DMS 273 (cell line): ENCODE data around the gene GPRASP3.
A peak's percentile ranks its signal among the peaks of the same experiment; 100 is the strongest.

Experiments
- DNase-seq: peaks from one replicate; lab custom pipeline; 2025; ENCODE audit not compliant: unreplicated experiment; lab: John Stamatoyannopoulos, UW

GPRASP3 gene

DNA sequence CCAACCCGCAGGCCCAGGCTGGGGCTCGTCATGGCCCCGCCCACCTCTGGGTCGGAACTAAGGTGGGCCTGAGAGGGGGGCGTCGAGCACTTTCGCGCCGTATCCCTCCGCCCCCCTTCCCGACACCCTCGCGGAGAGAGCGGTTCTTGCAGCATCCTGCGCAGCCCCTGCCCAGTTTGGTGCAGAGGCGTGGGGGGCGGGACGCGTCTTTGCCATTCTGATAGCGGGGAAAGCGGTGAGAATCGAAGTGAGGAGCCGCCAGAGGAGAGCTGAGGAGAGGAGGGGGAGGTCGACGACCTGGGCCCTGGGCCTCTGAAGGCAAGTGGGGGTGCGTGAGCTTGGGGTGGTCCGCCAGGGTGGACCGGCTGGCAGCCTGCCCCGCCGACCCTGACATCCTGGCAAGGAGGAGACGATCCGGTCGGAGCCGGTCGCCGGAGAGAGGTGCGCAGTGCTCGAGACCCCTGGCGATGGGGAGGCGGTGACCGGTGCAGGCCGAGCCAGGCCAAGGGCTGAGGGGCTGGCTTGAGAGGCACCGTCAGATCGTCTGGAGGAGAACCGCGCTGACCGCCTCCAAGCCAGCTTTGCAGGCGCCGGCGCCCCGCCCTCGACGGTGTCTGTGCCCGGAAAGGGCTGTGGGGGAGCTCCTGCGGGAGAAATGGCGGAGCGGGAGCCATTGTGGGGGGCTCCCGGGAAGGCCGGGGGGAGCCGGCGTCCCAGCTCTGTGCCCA lies 25.5 kb downstream of the GPRASP3 start:
- DNase-seq = no peak

DNA sequence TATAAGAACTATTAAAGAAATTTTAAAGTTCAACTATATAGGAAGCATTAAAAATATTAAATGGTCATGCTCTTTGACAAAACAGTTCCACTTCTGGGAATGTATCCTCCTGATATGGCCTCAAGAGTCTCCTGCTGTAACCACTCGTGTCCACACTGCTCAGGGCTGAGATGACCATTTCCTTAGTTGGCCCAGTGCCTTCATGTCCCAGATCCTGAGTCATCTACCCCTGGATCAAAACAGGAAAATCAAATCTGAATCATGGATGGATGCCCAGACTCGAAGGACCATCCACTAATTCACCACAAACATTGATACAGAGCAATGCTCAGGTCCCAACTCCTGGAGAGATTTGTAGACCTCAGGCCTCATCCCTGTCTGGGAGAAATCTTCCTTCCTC lies 44.7 kb downstream of the GPRASP3 start:
- DNase-seq = no peak

DNA sequence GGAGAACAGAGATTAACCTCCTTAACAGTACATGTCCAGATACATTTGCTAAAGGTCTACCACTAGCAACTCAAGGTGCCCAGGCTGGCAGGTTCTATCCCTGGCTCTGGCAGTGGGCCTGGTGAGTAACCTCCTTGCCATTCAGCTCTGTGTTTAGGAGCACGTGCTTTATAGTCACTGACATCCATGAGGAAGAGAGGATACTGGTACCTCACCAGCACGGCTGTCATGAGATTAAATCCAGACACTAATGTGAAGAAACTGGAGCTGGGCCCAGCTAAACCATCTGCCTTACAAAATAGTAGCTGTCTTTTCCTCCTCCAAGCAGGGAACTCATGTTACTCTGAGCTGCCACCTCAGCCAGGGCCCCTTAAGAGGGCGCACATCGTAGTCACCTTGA lies 45.3 kb downstream of the GPRASP3 start:
- DNase-seq = peak; percentile 82

DNA sequence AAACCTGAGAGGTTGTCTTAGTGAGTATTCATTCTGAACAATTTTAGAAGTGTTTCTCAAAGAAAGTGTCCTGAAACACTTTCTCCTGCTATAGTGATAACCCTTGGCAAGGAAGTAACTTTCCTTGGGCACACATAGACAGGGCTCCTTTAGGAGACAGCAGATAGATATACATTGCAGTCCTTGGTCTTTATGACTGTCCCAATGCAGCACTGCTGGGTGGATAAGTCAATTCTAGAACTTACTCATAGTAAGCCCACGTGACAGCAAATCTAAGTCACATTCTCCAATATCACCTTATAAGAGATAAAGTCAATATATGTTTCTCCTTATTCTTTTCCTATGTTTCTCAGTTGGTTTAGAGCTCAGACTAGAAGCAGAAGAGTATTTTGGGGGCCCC lies 46.7 kb downstream of the GPRASP3 start:
- no peak for DNase-seq

DNA sequence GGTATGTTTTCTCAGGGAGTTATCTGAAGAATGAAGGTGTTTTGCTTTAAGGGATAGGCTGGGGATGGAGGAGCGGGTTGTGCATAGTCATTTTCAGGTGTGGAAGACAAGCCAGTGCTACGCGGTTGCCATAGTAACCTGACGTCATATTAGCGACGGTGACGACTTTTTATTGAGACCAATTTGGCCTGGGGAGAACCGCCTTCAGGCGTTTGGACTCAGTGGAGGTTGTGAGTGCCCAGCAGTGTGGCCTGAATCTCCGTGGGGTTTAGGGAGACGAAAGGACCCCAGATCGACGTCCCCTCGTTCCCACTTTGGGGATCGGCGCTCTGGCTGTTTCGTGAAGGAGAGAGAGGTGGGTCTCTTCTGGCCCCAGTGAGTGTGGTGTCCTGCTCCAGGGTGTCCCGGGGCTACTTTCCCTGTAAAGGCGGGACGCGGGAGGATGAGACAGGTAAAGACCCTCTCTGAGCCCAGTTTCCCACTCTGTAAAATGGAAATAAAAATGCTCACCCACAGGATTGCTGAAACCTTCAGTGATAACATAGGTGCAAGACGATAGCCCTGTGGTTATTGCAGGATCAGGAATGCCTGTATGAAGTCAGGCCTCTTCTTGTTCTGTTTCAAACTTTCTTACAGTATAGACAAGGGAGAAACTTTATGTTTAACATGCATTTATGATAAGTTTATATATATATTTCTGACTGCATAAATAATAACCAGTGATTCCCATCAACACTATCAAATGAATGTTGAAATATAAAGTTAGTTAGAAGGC lies 48.6 kb downstream of the GPRASP3 start:
- DNase-seq = peak; percentile 99
